GM18870 (cell line): ENCODE results near the gene PTTG2.
"Not testable (repeated sequence)": the region's sequence is repeated elsewhere in the genome, so short reads cannot be mapped to it uniquely, and the experiment has no call there.

Experiments
- ATAC-seq: cut with Tn5 transposase; IDR thresholded peaks from one replicate; pipeline ENCODE4 v1.9.1; 2021; ENCODE audit warnings: moderate library complexity; ENCODE audit not compliant: unreplicated experiment

The PTTG2 gene

GRCh38 chr4:37960098-37960497 is at the start of gene PTTG2:
Gene PTTG2 (plus strand): TSS chr4:37960398. CDS start chr4:37960435, 37 bp downstream.
- ATAC-seq: no peak

DNA sequence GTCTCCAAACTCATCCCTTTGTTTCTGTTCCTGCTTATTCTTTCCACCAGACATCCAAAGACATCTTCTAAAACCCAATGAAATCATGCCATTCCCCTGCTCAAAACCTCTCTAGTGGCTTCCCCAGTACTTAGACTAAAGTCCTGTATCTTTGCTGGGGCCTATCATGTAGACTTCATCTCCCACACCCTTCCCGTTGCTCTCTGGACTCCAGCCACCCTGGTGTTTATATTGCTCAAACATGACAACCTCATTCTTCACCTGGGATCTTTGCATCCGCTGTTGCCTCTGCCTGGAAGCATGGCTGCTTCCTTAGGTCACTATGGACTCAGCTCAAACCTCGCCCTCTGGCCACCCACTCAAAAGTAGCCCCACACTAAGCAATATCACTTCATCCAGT is 45.7 kb upstream of the PTTG2 start:
- no peak for ATAC-seq

DNA sequence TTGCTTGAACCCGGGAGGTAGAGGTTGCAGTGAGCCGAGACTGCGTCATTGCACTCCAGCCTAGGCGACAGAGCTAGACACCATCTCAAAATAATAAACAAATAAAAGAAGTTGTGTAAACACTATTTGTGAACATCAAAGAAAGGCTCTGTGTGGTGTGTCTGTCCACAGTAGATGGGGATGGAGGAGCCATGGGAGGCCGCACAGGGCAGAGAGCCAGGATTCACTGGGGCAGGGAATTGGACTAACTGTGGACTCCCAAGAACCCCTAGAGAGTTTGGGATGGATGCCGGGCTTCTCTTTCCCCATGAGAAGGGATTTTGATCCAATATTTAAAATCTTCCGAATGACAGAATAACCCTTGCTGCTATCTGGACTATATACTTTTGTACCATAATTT is 42.8 kb upstream of the PTTG2 start:
- ATAC-seq: no peak

GRCh38 chr4:37918653-37919052 is 41.5 kb upstream of the PTTG2 start:
- ATAC-seq: no peak

GRCh38 chr4:37922328-37922727 is 37.9 kb upstream of the PTTG2 start:
- ATAC-seq: no peak

- not testable (repeated sequence) for ATAC-seq
These were observed 37.1 kb upstream of the PTTG2 start for GRCh38 chr4:37923089-37923488.

DNA sequence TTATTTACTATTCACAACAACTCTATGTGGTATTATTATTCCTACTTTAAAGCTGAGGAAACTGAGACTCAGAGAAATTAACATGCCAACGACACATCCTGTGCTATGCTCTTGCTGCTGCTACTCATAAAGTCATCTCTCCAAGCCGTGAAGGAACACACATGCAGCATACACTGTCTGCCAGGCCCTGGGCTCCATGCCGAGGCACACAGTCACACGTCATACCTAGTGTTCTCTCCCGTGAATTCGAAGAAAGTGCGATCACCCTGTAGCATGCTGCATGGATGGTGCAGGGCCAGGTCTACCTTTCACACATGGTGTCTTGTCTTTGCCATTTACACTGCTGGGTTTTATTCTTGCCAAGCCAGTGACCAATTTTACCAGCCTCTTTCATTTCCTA is 35.3 kb upstream of the PTTG2 start:
- no peak for ATAC-seq

GRCh38 chr4:37927434-37927833 is 32.8 kb upstream of the PTTG2 start:
- ATAC-seq: no peak

DNA sequence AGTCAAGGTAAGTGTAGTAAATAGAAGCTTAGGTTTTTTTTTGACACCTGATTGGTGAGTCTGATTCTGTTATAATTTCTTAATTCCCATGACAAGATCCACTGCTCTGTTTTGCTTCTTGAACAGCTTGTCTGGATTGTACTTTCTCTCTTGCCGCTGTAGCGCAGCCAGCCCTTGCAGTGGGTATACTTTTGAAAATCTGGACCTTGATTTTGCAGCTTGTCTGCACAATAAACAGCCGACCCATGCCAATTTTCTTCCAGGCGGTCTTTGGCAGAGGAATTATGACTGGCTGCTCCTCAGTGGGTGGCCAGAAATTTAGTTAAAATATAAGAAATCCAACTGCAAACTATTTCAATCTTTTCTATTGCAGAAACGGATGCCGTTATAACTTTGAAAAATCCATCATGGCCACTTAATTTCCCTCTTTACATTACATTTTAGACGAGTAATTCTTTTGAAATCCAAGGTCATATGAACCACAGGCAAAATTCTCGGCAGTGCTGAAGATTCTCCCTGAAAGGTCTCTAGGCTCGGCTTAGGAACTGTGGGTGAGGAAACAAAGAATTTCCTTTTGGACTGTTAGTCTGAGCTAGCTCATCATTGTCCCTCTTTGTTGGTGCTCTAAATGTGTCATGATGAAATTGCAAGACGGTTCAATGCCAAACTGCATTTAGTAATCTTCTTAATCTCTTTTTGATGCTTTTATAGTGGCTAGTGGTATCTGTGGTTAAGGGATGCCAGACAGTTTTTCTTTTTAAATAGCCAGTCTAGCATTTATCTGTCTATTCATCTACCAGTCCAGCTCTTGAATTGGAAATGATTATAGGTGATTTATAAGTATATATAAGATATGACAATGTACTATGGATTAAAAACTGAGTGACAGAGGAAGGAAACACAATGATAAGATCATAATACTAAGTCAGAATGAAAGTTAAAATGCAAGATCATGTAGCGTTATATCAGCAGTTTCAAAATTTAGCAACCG is 31.5 kb upstream of the PTTG2 start:
- ATAC-seq: no peak

DNA sequence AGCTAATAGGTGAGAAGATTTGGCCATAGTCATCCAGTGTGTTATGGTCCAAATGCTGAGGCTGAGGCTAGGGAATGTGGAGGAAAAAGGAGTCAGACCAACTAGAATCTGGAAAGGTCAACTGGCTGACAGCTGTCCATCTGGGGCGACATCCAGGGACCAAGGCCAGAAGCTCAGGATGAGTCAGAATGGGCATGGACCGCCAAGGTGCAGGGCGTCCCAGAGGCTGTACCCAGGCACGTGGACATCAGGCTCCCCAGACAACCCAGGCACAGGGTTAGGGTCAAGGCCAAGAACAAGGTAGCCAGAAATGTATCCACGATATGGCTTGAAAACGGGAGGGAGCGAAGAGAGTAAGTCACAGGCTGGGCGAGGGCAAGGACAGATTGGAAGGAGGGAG is 26.1 kb upstream of the PTTG2 start:
- no peak for ATAC-seq

DNA sequence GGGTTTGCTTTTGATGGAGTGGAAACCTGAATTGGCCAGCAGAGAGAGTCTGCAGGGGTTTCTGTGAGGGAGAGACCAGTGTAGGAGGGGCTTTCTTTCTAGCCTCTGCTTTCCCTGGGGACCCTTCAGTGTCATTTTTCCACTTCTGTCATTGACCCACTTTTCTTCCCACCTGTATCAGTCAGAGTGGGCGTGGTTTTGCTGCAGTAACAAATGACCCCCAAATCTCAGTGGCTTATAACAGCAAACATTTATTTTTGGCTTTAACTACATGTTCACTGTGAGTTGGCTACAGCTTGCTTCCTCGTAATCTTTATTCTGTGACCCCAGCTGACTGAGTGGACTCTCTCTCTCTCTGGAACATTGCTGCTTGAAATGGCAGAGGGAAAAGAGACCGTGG is 25.6 kb upstream of the PTTG2 start:
- ATAC-seq: no peak

DNA sequence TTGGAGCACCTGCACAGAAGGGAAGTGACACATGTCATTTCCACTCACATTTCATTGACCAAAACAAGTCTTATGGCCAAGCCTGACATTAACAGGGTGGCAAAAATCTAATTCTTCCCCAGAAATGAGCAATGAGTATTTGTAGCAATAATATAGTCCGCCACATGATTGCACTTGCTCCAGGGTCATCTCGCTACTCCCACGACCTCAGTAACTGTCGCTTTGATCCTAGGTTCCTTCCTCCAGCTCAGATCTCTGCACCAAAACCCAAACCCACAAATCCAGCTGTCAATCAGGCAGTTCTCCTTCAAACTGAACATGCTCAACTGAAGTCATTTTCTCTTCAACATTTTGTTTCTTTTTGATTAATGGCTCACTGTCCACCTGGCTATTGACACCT is 25.2 kb upstream of the PTTG2 start:
- no peak for ATAC-seq

- no peak for ATAC-seq
These were observed 23.2 kb upstream of the PTTG2 start for GRCh38 chr4:37936889-37937498.

DNA sequence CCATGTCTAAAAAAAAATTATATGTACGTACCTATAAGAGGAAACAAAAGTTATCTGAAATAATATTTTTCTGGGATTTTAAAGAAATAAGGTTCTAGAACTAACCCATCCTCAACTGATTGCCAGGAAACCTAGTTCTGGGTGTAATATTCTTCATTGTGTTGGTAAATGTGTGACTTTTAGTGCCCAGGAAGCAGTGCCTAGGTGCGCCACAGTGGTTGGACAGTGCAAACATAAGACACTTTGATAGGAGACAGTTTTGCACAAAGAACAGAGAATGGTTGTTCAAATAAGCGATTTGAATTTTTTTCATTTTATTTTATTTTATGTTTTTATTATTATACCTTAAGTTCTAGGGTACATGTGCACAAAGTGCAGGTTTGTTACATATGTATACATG is 22.0 kb upstream of the PTTG2 start:
- ATAC-seq: no peak

DNA sequence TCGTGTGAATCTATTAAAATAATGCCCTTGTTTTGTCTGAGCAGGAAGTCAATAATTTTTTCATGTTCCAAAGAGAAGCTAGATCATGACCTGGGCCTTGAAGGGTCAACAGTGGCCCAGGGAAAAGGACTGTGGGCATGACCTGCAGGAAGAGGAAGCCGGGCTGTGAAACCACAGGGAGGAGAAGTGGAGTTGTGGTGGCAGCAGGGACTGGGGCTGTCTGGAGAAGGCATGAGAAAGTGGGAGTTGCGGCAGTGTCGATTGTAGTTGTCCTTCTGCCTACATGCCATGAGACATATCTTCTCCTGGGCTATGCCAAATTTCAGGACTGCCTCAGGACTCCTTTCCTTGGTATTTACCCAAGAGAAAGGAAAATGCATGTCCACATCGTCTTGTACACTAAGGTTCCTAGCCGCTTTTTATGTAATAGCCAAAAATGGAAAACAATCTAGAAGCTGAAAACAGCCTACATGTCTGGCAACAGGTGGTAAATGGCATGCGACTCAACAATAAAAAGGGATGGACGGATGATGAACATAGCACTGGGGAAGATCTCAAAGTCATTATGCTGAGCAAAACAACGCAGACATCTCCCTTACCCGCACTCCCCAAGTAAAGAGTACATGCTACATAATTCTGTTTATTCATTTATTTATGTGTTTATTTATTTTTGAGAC is 13.6 kb upstream of the PTTG2 start:
- ATAC-seq: no peak

- no peak for ATAC-seq
These were observed 11.7 kb upstream of the PTTG2 start for GRCh38 chr4:37948542-37948941.

- ATAC-seq: no peak
These were observed 10.4 kb upstream of the PTTG2 start for GRCh38 chr4:37949636-37950426.

GRCh38 chr4:37951461-37952352 is 8.5 kb upstream of the PTTG2 start:
- ATAC-seq: no peak

DNA sequence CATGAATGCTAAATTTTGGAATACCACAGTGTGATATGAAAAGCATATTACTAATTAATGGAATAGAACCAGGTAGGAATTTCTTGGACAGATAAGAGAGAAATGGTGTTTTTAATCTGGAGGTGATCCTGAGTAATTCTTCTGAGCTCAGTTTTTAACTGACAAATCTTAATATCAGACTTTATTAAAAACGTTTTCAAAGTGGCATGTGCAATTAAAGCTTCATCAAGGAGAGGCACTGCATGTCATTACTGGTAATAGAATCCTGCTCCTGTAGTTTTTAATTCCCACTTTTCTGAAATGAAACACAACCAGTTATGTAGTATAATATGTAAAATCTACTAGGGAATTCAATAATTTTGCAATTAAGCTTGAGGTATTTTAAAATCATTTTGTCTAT is 7.0 kb upstream of the PTTG2 start:
- no peak for ATAC-seq
